ENCODE results near the gene ZNF334.

ZNF334 gene

DNA sequence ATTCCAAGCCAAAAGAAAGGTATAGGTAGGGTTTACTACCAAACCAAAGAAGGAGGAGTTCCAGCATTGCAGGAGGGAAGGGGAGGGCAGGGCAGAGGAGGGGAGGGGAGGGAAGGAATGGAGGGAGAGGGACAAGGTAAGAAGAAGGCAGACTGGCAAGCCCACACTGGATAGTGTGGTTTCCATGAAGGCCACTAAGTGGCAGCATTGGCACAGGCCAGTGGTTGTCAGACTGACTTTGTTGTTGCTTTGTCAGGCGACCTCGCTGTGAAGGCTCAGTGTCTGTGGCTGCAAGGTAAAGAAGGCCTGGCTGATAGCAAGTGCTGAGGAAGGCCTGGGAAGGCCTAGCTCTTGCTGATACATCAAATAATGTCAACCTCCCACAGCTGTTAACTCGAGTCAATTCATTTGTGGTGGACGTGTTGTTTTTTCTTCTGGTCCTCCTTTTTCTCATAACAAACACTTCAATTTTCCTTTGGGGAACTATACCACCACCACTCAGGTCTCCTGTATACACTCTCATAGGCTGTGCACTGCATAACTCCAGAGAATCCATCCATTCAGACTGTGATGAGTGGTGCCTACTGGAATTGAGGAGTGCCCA, 7.7 kb upstream of the ZNF334 start:
- Mint-ChIP-seq H3K27ac (peak overlapping the region in 1 of 2 donors; percentile 7), H3K9me3 (no peaks in the 10 kb centered on the region), H3K4me3 (no peak overlapping the region), H3K27me3 (peaks cover 20% of the 10 kb centered on the region), H3K4me1 (no peaks in the 10 kb centered on the region)
- DNase-seq (peak; percentile 46 to 66), ATAC-seq (peak; percentile 95)

DNA sequence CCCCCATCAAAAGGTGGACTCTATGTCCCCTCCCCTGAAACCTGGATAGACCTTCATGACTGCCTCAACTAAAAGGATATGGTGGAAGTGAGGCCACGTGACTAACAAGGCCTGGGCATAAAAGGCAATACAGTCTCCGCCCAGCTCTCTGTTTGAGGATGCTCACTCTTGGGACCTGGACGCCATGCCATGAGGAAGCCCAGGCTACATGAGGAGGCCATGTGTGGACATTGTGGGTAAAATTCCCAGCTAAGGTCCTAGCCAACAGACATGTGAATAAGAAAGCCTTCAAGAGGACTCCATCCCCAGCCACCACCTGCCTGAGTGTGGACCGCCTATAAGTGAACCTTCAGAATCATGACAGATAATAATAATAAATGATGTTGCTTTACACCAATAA, 7.2 kb upstream of the ZNF334 start:
- Mint-ChIP-seq H3K4me3 (no peak overlapping the region), H3K4me1 (no peaks in the 10 kb centered on the region), H3K27me3 (peaks cover 19% of the 10 kb centered on the region), H3K9me3 (no peaks in the 10 kb centered on the region), H3K27ac (no peak overlapping the region)
- no peak for DNase-seq
- no peak for ATAC-seq

DNA sequence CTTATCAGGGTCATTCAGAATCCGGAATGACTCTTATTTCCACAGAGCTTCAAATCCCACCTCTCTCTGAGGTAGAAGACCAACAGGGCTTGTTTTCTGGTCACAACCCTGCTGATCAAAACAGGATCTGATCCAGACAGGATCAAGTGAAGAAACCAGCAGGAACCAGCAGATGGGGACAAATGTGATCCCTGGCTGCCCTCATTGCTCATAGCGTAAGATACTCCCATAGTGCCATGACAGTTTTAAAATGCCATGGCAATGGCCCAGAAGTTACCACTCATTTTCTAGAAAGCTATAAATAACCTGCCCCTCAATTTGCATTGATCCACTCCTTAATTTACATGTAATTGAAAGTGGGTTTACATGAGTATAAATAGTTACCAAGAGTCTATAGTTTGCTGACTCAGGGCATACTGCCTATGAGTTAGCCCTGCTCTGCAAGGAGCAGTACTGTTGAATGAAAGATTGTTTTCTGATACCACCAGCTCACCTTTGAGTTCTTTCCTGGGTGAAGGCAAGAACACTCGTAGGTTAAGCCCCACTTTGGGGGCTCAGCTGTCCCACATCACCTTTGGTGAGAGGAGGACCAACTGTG, 6.2 kb upstream of the ZNF334 start:
- H3K4me1 Mint-ChIP-seq: no peaks in the 10 kb centered on the region
- ATAC-seq (no peak), DNase-seq (no peak)
- no peak overlapping the region for H3K4me3 Mint-ChIP-seq
- peaks cover 19% of the 10 kb centered on the region for H3K27me3 Mint-ChIP-seq
- H3K9me3 Mint-ChIP-seq: no peaks in the 10 kb centered on the region
- no peak overlapping the region for H3K27ac Mint-ChIP-seq

DNA sequence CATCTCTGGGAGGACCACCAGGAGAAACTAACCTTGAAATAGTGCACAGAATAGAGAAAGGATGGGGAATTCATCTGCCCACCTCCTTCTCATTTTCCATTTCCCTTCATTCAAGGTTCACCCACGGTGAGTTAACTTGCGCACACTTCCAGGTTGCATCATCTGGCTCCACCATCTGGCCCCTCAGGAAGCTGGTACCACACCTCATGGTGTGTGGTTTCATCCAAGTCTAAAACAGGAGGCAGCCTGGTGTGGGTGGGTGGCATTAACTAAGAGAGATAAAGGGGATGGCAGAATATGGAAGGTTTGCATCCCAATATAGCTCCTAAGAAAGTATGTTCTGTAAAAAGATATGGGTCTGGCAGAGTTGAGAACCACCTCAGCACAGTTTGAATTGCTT, 3.8 kb downstream of the ZNF334 start:
- Mint-ChIP-seq H3K4me3 (peak overlapping the region; percentile 6 to 24), H3K27ac (peak overlapping the region in 1 of 2 donors; percentile 22), H3K4me1 (peaks cover 47% of the 10 kb centered on the region), H3K9me3 (peaks cover 0 to 10% of the 10 kb centered on the region in 2 donors), H3K27me3 (peaks cover 35% of the 10 kb centered on the region)
- DNase-seq (no peak), ATAC-seq (no peak)

DNA sequence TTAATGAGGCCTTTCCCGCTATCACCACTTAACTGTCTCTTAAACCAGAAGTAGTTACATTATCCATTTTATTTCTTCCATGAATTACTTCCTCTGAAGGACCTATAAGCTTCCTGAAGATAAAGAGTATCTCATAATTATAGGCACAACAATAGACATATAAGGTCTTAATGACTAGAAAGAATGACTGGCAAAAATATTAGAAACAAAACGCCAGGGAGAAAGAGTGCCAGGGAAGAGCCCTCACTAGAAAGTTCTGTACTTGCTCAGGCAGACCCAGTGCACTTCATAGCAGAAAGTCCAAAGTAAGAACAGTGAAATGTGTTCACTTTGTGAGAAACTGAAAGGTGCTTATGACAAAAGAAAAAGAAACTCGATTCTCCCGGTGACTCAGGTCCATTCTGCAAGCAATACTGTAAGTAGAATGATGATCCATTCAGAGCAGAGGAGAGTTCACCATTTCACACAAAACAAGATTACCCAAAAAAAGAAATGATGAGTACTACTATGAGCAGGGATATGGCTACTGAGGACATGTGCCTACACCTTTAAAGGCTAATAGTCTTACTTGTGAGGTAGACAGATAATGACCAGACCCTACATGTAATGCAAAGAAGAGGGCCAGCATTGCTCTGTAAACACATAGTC, 5.5 kb downstream of the ZNF334 start:
- peak overlapping the region in 1 of 2 donors; percentile 14 for H3K27ac Mint-ChIP-seq
- peak overlapping the region in 1 of 2 donors; percentile 6 for H3K4me3 Mint-ChIP-seq
- ATAC-seq (peak; percentile 88), DNase-seq (no peak)
- H3K4me1 Mint-ChIP-seq: peaks cover 42% of the 10 kb centered on the region
- H3K27me3 Mint-ChIP-seq: peaks cover 35% of the 10 kb centered on the region
- peaks cover 14 to 20% of the 10 kb centered on the region in 2 donors for H3K9me3 Mint-ChIP-seq

DNA sequence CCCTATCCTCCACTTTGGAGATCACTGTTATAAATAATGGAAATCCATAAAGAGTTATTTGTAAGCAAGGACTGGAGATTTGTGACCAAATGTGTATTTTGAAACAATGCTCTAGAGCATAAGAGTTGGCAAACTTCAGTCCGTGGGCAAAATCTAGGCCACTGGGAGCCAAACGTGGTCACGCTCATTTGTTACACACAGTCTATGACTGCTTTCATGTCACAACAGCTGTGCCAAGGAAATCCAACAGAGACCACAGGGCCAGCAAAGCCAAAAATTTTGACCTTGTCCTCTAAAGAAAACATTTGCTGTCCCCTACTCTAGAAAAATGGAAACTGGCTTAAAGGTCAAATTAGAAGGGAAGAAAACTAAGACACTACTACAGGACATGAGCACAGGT, 7.9 kb downstream of the ZNF334 start:
- Mint-ChIP-seq H3K9me3 (peaks cover 31 to 38% of the 10 kb centered on the region in 2 donors), H3K4me3 (no peak overlapping the region), H3K27ac (no peak overlapping the region), H3K27me3 (peaks cover 35% of the 10 kb centered on the region), H3K4me1 (peaks cover 27% of the 10 kb centered on the region)
- ATAC-seq: no peak
- no peak for DNase-seq

DNA sequence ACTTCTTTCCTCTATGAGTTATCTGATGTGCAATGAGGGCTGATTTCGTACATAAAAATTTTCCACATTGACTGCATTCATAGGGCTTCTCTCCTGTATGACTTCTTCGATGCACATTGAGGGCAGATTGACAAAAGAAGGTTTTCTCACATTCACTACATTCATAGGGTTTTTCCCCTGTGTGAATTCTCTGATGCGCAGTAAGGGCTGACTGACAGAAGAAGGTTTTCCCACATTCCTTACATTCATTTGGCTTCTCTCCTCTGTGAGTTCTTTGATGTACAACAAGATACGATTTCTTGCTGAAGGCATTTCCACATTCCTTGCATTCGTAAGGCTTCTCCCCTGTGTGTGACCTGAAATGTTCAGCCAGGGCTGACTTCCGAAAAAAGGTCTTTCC, 11.4 kb downstream of the ZNF334 start:
- H3K9me3 Mint-ChIP-seq: peaks cover 33 to 40% of the 10 kb centered on the region in 2 donors

DNA sequence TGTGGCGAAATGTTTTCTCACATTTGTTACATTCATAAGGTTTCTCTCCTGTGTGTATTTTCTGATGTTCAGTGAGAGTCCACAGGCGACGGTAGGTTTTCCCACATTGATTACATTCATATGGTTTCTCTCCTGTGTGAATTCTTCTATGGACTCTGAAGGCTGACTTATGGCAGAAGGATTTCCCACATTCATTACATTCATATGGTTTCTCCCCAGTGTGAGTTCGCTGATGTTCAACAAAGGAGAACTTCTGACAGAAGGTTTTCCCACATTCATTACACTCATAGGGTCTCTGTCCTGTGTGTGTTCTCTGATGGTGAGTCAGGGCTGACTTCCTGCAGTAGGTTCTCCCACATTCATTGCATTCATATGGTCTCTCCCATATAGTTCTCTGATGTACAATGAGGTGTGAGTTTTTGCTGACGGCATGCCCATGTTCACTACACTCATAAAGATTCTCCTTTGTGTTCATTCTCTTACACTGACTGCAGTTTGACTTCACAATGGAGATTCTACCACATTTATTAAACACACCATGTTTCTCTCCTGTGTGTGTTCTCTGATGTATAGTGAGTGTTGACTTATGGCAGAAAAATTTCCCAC, 11.9 kb downstream of the ZNF334 start:
- peaks cover 20% of the 10 kb centered on the region for H3K27me3 Mint-ChIP-seq
- ATAC-seq (no peak), DNase-seq (no peak)
- H3K27ac Mint-ChIP-seq: no peak overlapping the region
- no peaks in the 10 kb centered on the region for H3K4me1 Mint-ChIP-seq
- no peak overlapping the region for H3K4me3 Mint-ChIP-seq
- H3K9me3 Mint-ChIP-seq: peaks cover 38 to 40% of the 10 kb centered on the region in 2 donors

More for the DNA sequence above, 11.4 kb downstream of the ZNF334 start:
- ATAC-seq (no peak), DNase-seq (no peak)
- H3K27me3 Mint-ChIP-seq: peaks cover 20% of the 10 kb centered on the region
- H3K4me3 Mint-ChIP-seq: no peak overlapping the region
- H3K27ac Mint-ChIP-seq: no peak overlapping the region
- H3K4me1 Mint-ChIP-seq: no peaks in the 10 kb centered on the region

DNA sequence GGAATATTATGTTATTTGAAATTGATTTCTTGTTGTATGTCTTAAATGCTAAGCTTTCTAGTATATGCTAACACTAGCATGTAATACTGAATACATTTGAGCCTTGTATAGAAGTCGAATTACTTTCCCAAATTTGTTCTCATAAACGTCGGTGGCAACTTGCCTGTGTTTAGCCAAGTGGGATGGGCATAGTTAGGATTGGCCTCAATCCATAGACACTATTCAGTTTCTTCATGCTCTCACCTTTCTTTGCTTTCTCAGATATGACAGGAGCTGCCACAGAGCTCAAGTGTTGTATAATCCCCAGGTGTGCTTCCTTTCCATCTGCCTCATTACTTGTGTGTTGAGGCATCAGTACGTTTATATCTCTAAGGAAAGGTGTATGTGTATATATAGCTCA, 19.3 kb downstream of the ZNF334 start:
- Mint-ChIP-seq H3K27ac (no peak overlapping the region), H3K9me3 (peaks cover 6 to 10% of the 10 kb centered on the region in 2 donors), H3K4me3 (no peak overlapping the region), H3K4me1 (no peaks in the 10 kb centered on the region), H3K27me3 (peaks cover 49% of the 10 kb centered on the region)
- ATAC-seq (no peak), DNase-seq (no peak)

DNA sequence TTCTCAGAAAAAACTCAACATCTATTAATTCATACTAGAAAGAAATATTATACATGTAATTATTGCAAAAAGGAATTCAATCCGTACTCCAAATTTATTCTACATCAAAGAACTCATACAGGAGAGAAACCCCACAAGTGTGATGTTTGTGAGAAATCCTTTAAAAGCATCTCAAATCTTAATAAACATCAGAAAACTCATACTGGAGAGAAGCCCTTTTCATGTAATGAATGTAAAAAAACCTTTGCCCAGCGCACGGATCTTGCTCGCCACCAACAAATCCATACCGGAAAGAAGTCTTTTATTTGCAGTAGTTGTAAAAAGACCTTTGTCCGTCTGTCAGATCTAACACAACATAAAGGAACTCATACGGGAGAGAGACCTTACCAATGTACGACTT, 22.0 kb downstream of the ZNF334 start:
- no peak for ATAC-seq
- peaks cover 62% of the 10 kb centered on the region for H3K27me3 Mint-ChIP-seq
- peaks cover 0 to 1% of the 10 kb centered on the region in 2 donors for H3K9me3 Mint-ChIP-seq
- no peak overlapping the region for H3K27ac Mint-ChIP-seq
- DNase-seq: no peak
- H3K4me3 Mint-ChIP-seq: no peak overlapping the region
- no peaks in the 10 kb centered on the region for H3K4me1 Mint-ChIP-seq

DNA sequence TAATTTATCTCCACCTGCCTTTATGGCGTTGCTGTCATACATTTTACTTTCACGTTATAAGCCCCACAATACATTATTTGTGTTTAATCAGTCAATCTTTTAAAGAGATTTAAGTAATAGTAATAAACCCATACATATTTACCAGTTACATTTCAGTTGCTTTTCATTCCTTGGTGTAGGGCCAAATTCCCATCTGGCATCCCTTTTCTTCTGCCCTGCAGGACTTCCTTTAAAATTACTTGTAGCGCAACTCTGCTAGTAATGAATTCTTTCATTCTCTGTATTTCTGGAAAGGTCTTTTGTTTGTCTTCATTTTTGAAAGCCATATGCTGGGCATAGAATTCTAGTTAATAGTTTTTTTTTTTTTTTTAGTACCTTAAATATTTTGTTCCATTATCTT, 24.9 kb downstream of the ZNF334 start:
- no peak for DNase-seq
- H3K4me3 Mint-ChIP-seq: no peak overlapping the region
- peaks cover 76% of the 10 kb centered on the region for H3K27me3 Mint-ChIP-seq
- no peak overlapping the region for H3K27ac Mint-ChIP-seq
- H3K4me1 Mint-ChIP-seq: no peaks in the 10 kb centered on the region
- no peaks in the 10 kb centered on the region for H3K9me3 Mint-ChIP-seq
- no peak for ATAC-seq

DNA sequence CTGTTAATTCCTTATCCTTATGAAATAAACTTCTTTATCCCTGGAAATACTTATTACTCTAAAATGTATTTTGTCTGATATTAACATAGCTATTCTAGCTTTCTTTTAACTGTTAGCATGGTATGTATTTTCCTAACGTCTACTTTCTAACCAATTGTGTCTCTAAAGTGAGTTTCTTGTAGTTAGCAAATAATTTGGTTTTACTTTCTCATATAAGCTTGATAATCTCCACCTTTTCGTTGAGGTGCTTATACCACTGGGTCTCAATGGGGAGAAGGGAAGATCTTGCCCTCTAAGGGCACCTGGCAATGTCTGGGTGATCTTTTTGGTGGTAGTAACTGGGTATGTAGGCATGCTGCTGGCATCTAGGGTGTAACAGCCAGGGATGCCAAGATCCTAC, 25.7 kb downstream of the ZNF334 start:
- Mint-ChIP-seq H3K27ac (no peak overlapping the region), H3K4me1 (no peaks in the 10 kb centered on the region), H3K9me3 (no peaks in the 10 kb centered on the region), H3K4me3 (no peak overlapping the region), H3K27me3 (peaks cover 68% of the 10 kb centered on the region)
- no peak for DNase-seq
- no peak for ATAC-seq

DNA sequence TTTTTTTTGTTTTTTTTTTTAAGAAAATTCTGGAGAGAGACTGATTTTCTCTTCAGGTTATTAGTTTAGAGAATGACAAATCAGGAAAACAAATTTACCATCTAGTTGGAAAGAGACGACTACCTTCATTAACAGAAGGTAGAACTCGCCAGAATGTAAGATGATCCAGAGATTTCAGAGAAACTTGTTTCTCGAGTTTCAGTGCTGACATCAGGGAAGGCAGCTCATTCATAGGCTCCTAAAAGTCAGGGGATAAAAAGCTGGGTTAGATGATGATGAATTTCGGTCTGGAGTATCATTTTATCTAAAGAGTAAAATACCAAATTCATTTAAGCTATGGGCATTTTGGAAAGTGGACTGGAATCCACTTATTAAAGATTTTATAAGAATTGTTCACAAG, 27.9 kb downstream of the ZNF334 start:
- Mint-ChIP-seq H3K4me3 (no peak overlapping the region), H3K27me3 (peaks cover 68% of the 10 kb centered on the region), H3K27ac (no peak overlapping the region), H3K9me3 (no peaks in the 10 kb centered on the region), H3K4me1 (no peaks in the 10 kb centered on the region)
- DNase-seq (no peak), ATAC-seq (no peak)

DNA sequence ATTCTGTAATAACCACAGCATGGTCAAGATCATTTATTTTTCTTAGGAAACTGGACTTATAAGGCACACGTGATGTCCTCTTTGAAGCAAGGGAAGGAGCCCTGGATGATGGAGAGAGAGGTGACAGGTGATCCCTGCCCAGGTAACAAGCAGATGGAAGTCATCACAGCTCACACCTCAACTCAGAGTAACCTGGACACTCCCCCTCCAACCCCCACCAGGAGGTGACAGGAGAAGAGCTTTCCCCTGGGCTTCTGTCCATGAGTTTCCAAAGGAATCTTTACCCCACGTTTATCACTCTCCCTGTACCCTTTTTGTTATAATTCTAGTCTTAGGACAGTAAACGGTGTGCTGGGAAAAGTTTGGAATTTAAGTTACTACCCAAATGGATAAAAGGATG, 28.4 kb downstream of the ZNF334 start:
- ATAC-seq: no peak
- DNase-seq: no peak
- H3K4me3 Mint-ChIP-seq: no peak overlapping the region
- H3K27ac Mint-ChIP-seq: no peak overlapping the region
- H3K4me1 Mint-ChIP-seq: no peaks in the 10 kb centered on the region
- peaks cover 71% of the 10 kb centered on the region for H3K27me3 Mint-ChIP-seq
- no peaks in the 10 kb centered on the region for H3K9me3 Mint-ChIP-seq

DNA sequence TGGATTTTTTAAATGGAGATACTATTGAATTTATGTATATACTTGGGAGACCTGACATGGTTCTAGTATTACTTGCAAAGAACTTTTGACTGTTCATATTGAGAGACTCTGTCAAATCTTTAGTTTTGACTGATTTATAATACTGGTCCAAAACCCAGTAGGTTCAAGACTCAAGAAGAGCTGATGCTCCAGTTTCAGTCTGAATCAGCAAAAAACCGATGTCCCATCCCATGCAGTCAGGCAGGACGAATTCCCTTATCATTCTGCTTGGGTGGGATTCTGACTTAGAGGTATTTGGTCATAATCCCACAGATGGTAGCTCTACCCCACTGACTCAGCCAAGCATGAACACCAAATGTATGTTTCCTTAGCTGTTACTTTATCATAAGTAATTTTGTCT, 29.5 kb downstream of the ZNF334 start:
- ATAC-seq (no peak), DNase-seq (no peak)
- Mint-ChIP-seq H3K27ac (no peak overlapping the region), H3K4me3 (no peak overlapping the region), H3K9me3 (no peaks in the 10 kb centered on the region), H3K27me3 (peaks cover 64% of the 10 kb centered on the region), H3K4me1 (no peaks in the 10 kb centered on the region)

DNA sequence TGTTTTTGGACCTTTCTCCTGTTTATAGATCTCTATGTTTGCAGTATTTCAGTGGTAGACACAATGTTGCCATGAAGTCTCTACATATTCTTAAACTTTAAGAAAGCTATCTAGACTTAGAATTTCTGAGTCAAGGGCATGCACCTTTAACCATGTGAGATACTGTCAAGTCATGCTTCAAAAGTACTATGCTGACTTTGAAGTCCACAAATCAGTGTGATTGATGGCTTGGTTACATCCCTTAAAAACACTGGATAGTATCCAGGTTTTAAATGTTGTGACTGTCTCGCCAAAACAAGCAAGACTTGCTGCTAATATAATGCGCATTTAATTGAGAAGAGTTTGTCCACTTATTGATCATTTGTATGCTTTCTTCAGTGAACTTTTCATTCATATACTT, 30.5 kb downstream of the ZNF334 start:
- no peak overlapping the region for H3K27ac Mint-ChIP-seq
- H3K27me3 Mint-ChIP-seq: peaks cover 63% of the 10 kb centered on the region
- H3K4me1 Mint-ChIP-seq: no peaks in the 10 kb centered on the region
- DNase-seq (no peak), ATAC-seq (no peak)
- no peaks in the 10 kb centered on the region for H3K9me3 Mint-ChIP-seq
- no peak overlapping the region for H3K4me3 Mint-ChIP-seq
